Naive B cell (primary cell): ENCODE results near the gene CCDC50. TPM values are rescaled to one million over a fixed set of nuclear protein-coding genes. Genes with fewer than 3 reads are reported as not detected.

Source experiments
- ATAC-seq, 2 donors: fragments of 150-1000 bp; cut with Tn5 transposase; 2 replicates each; pipeline ENCODE4 v1.10.0; 2021; ENCODE audit warnings: low read depth in 2 of 2, mild to moderate bottlenecking in 2 of 2, moderate library complexity in 2 of 2
- DNase-seq: peaks from one replicate; pipeline ENCODE4 v3.0.0; 2022
- H3K27ac Mint-ChIP-seq, 6 donors: one replicate each; pipeline ENCODE4 v1.8.0; 2020 to 2022; ENCODE audit warnings: mild to moderate bottlenecking in 6 of 6, mixed read lengths in 6 of 6, moderate library complexity in 5 of 6, inconsistent platforms in 2 of 6
- H3K27me3 Mint-ChIP-seq, 3 donors: one replicate each; pipeline ENCODE4 v1.8.0; 2021 to 2022; ENCODE audit warnings: mixed read lengths in 3 of 3, mild to moderate bottlenecking in 1 of 3
- H3K36me3 Mint-ChIP-seq, 2 donors: one replicate each; pipeline ENCODE4 v1.8.0; 2020 to 2022; ENCODE audit warnings: mixed read lengths in 2 of 2, inconsistent platforms in 1 of 2, mild to moderate bottlenecking in 1 of 2
- H3K4me1 Mint-ChIP-seq, 3 donors: one replicate each; pipeline ENCODE4 v1.8.0; 2020 to 2022; ENCODE audit warnings: mixed read lengths in 3 of 3, inconsistent platforms in 1 of 3, mild to moderate bottlenecking in 1 of 3, moderate library complexity in 1 of 3
- H3K4me3 Mint-ChIP-seq, 8 donors: one replicate each; pipeline ENCODE4 v1.8.0; 2020 to 2022; ENCODE audit warnings: mild to moderate bottlenecking in 8 of 8, mixed read lengths in 8 of 8, moderate library complexity in 8 of 8, inconsistent platforms in 2 of 8
- H3K9me3 Mint-ChIP-seq, 7 donors: one replicate each; pipeline ENCODE4 v1.8.0; 2020 to 2022; ENCODE audit warnings: mixed read lengths in 7 of 7, mild to moderate bottlenecking in 5 of 7, inconsistent platforms in 2 of 7, moderate library complexity in 1 of 7
- polyA plus RNA-seq, 6 donors: library from polyadenylated mRNA; unstranded; fragments of 300-500 nt; fragmentation: Illumina TruSeq; gene quantifications; one replicate each; pipeline ENCODE4 v1.2.3, GENCODE V29; 2021; ENCODE audit warnings: low read depth in 6 of 6

CCDC50 gene
- polyA plus RNA-seq, 6 donors from 2014 or later = 40.0 to 68.7 (median 51.8) TPM

DNA sequence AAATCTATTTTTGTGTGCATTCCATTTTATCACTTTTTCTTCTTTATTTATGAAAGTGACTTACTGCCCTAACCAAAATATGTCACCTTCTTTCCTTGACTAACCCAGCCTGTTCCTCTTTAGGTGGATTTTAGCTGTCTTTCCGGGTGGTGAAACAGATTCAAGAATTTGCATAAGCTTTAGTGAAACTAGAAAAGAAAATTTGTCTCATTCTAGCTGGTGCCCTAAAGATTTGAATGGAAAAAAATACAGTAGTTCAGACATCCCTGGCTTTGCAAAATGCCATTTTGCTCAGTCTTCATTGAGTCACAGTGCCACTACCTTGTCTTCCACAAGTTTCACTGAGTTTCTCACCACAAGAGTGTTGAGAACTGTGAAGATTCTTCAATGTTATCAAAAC lies 28.2 kb upstream of the CCDC50 start:
- Mint-ChIP-seq H3K27ac (peak overlapping the region; percentile 74 to 96 (median 89)), H3K4me3 (peak overlapping the region; percentile 23 to 82 (median 71)), H3K36me3 (no peaks in the 10 kb centered on the region), H3K27me3 (no peaks in the 10 kb centered on the region), H3K4me1 (peaks cover 48 to 63% (median 62%) of the 10 kb centered on the region in 3 donors), H3K9me3 (peaks cover 0 to 6% (median 2%) of the 10 kb centered on the region in 7 donors)
- ATAC-seq (peak; percentile 83 to 84), DNase-seq (peak; percentile 69)

GRCh38 chr3:191301782-191302411 lies 27.3 kb upstream of the CCDC50 start:
- Mint-ChIP-seq H3K36me3 (no peaks in the 10 kb centered on the region), H3K27ac (peak overlapping the region in 5 of 6 donors; percentile 38 to 95 (median 72)), H3K4me1 (peaks cover 48 to 63% (median 62%) of the 10 kb centered on the region in 3 donors), H3K9me3 (peaks cover 0 to 6% (median 2%) of the 10 kb centered on the region in 7 donors), H3K4me3 (peak overlapping the region in 7 of 8 donors; percentile 13 to 57 (median 29)), H3K27me3 (no peaks in the 10 kb centered on the region)
- no peak for ATAC-seq
- DNase-seq = no peak

GRCh38 chr3:191302451-191302850 lies 26.7 kb upstream of the CCDC50 start:
- Mint-ChIP-seq H3K27ac (peak overlapping the region in 3 of 6 donors; percentile 40 to 72 (median 56)), H3K9me3 (peaks cover 0 to 6% (median 2%) of the 10 kb centered on the region in 7 donors), H3K36me3 (no peaks in the 10 kb centered on the region), H3K4me1 (peaks cover 44 to 63% (median 57%) of the 10 kb centered on the region in 3 donors), H3K27me3 (no peaks in the 10 kb centered on the region), H3K4me3 (peak overlapping the region in 5 of 8 donors; percentile 7 to 29 (median 17))
- DNase-seq = no peak
- ATAC-seq = no peak

DNA sequence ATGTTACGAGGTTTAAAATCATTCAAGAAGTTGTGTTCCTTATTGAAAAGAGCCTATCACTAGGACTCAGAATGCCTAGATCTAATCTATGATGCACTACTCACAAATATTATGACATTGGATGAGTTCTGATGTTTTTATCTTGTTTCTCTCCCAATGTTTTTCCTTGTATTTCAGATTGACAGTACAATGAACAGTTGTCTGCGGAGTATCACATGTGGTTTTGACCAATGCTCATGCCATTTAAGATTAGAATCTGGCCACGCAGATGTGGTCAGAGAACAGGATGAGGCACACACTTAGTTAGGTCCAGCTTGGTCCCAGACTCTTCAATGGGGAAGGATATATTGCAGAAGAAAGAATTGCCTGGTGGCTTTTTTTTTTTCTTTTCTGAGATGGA lies 25.6 kb upstream of the CCDC50 start:
- no peak for ATAC-seq
- peaks cover 38 to 57% (median 54%) of the 10 kb centered on the region in 3 donors for H3K4me1 Mint-ChIP-seq
- peaks cover 0 to 6% (median 2%) of the 10 kb centered on the region in 7 donors for H3K9me3 Mint-ChIP-seq
- H3K4me3 Mint-ChIP-seq = no peak overlapping the region
- no peaks in the 10 kb centered on the region for H3K36me3 Mint-ChIP-seq
- DNase-seq = no peak
- H3K27ac Mint-ChIP-seq = peak overlapping the region in 2 of 6 donors; percentile 40 to 56
- H3K27me3 Mint-ChIP-seq = no peaks in the 10 kb centered on the region

- no peak overlapping the region for H3K4me3 Mint-ChIP-seq
- H3K27me3 Mint-ChIP-seq = no peaks in the 10 kb centered on the region
- no peaks in the 10 kb centered on the region for H3K36me3 Mint-ChIP-seq
- peaks cover 0 to 4% (median 1%) of the 10 kb centered on the region in 7 donors for H3K9me3 Mint-ChIP-seq
- DNase-seq (no peak), ATAC-seq (no peak)
- peak overlapping the region in 2 of 6 donors; percentile 2 to 63 for H3K27ac Mint-ChIP-seq
- peaks cover 19 to 34% (median 30%) of the 10 kb centered on the region in 3 donors for H3K4me1 Mint-ChIP-seq
Observed at GRCh38 chr3:191306428-191306827, 22.8 kb upstream of the CCDC50 start.

GRCh38 chr3:191307341-191307740 lies 21.9 kb upstream of the CCDC50 start:
- Mint-ChIP-seq H3K4me3 (no peak overlapping the region), H3K4me1 (peaks cover 12 to 25% (median 21%) of the 10 kb centered on the region in 3 donors), H3K9me3 (peaks cover 0 to 4% (median 1%) of the 10 kb centered on the region in 7 donors), H3K36me3 (no peaks in the 10 kb centered on the region), H3K27ac (no peak overlapping the region), H3K27me3 (no peaks in the 10 kb centered on the region)
- no peak for DNase-seq
- ATAC-seq = no peak

- H3K9me3 Mint-ChIP-seq = peaks cover 0 to 4% (median 1%) of the 10 kb centered on the region in 7 donors
- ATAC-seq = no peak
- H3K27ac Mint-ChIP-seq = no peak overlapping the region
Observed at GRCh38 chr3:191313296-191313695, 15.9 kb upstream of the CCDC50 start.

GRCh38 chr3:191314109-191314728 lies 15.0 kb upstream of the CCDC50 start:
- DNase-seq (no peak), ATAC-seq (no peak)
- Mint-ChIP-seq H3K4me3 (no peak overlapping the region), H3K36me3 (no peaks in the 10 kb centered on the region), H3K9me3 (peaks cover 0 to 4% (median 1%) of the 10 kb centered on the region in 7 donors), H3K4me1 (no peaks in the 10 kb centered on the region), H3K27ac (peak overlapping the region in 1 of 6 donors; percentile 21), H3K27me3 (no peaks in the 10 kb centered on the region)

More at GRCh38 chr3:191313296-191313695, 15.9 kb upstream of the CCDC50 start:
- no peak for DNase-seq
- Mint-ChIP-seq H3K4me1 (no peaks in the 10 kb centered on the region), H3K27me3 (no peaks in the 10 kb centered on the region), H3K4me3 (no peak overlapping the region), H3K36me3 (no peaks in the 10 kb centered on the region)

DNA sequence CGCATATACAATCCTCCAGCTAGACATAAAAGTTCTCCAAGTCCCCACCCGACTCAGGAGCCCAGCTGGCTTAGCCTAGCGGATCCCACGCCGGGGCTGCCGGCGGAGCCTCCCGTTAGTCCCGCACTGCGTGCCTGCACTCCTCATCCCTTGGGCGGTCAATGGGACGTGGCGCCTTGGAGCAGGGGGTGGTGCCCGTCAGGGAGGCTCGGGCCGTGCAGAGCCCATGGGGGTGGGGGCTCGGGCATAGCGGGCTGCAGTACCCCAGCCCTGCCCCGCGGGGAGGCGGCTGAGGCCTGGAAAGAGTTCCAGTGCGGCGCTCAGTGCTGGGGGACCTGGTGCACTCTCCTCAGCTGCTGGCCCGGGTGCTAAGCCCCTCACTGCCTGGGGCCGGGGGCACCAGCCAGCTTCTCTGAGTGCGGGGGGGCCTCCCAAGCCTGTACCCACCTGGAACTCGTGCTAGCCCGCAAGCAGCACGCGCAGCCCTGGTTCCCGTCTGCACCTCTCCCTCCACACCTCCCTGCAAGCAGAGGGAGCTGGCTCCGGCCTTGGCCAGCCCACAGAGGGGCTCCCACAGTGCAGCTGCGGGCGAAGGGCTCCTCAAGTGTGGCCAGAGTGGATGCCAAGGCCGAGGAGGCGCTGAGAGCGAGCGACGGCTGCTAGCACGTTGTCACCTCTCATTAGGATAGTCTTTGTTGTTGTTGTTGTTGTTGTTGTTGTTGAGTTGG lies 12.2 kb upstream of the CCDC50 start:
- Mint-ChIP-seq H3K9me3 (no peaks in the 10 kb centered on the region), H3K27ac (no peak overlapping the region), H3K4me1 (no peaks in the 10 kb centered on the region), H3K36me3 (no peaks in the 10 kb centered on the region), H3K27me3 (no peaks in the 10 kb centered on the region), H3K4me3 (no peak overlapping the region)
- ATAC-seq (no peak), DNase-seq (no peak)

- peaks cover 0 to 5% (median 0%) of the 10 kb centered on the region in 7 donors for H3K9me3 Mint-ChIP-seq
- no peaks in the 10 kb centered on the region for H3K36me3 Mint-ChIP-seq
- H3K4me3 Mint-ChIP-seq = no peak overlapping the region
- H3K27me3 Mint-ChIP-seq = no peaks in the 10 kb centered on the region
- ATAC-seq = no peak
- no peaks in the 10 kb centered on the region for H3K4me1 Mint-ChIP-seq
- H3K27ac Mint-ChIP-seq = no peak overlapping the region
- no peak for DNase-seq
Observed at GRCh38 chr3:191320316-191320715, 8.9 kb upstream of the CCDC50 start.

GRCh38 chr3:191321019-191321767 lies 8.0 kb upstream of the CCDC50 start:
- Mint-ChIP-seq H3K9me3 (peaks cover 0 to 5% (median 0%) of the 10 kb centered on the region in 7 donors), H3K27me3 (no peaks in the 10 kb centered on the region), H3K27ac (no peak overlapping the region), H3K36me3 (no peaks in the 10 kb centered on the region), H3K4me3 (no peak overlapping the region), H3K4me1 (no peaks in the 10 kb centered on the region)
- DNase-seq = no peak
- ATAC-seq = no peak

- DNase-seq = no peak
- Mint-ChIP-seq H3K27ac (no peak overlapping the region), H3K9me3 (peaks cover 0 to 5% (median 0%) of the 10 kb centered on the region in 7 donors), H3K4me3 (peak overlapping the region in 1 of 8 donors; percentile 5), H3K36me3 (no peaks in the 10 kb centered on the region), H3K4me1 (peaks cover 8 to 15% (median 12%) of the 10 kb centered on the region in 3 donors), H3K27me3 (no peaks in the 10 kb centered on the region)
- ATAC-seq = no peak
Observed at GRCh38 chr3:191324936-191325335, 4.3 kb upstream of the CCDC50 start.

GRCh38 chr3:191327526-191327925 lies 1.7 kb upstream of the CCDC50 start:
- Mint-ChIP-seq H3K27me3 (no peaks in the 10 kb centered on the region), H3K9me3 (peaks cover 0 to 5% (median 0%) of the 10 kb centered on the region in 7 donors), H3K36me3 (no peaks in the 10 kb centered on the region), H3K27ac (peak overlapping the region in 3 of 6 donors; percentile 67 to 92 (median 86)), H3K4me3 (peak overlapping the region in 1 of 8 donors; percentile 95), H3K4me1 (peaks cover 23 to 41% (median 33%) of the 10 kb centered on the region in 3 donors)
- DNase-seq (no peak), ATAC-seq (no peak)
